ENCODE results near the gene TMEM252.

DNA sequence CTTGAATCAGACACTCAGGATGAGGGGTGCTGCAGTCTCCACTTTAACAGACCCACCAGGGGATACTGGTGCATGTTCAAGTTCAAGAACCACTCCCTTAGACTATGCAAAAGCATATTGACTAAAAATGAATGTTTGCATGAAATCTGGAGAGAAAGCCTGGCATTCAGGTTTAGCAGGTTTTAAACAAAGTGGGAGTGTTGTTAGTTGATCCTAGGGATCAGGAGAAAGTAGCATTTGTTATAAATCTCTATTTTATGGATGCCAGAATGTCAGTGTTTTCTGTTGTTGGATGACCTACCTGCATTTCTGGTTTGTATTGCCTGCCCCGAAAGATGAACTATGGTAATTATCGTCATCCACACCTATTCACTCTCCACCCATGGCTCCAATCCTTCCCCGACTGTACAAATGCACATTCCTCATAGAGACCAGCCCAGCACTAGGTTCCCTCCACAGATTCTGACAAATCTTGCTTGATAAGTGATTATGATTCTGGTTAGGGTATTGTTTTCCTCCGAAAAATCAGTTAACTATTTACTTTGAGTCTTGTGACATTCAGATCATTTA, 17.2 kb downstream of the TMEM252 start:
- TF ChIP-seq, protein P1, sequence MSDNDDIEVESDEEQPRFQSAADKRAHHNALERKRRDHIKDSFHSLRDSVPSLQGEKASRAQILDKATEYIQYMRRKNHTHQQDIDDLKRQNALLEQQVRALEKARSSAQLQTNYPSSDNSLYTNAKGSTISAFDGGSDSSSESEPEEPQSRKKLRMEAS (IDR thresholded peaks at IDR 0.05) = no peak
- TF ChIP-seq, protein P2, sequence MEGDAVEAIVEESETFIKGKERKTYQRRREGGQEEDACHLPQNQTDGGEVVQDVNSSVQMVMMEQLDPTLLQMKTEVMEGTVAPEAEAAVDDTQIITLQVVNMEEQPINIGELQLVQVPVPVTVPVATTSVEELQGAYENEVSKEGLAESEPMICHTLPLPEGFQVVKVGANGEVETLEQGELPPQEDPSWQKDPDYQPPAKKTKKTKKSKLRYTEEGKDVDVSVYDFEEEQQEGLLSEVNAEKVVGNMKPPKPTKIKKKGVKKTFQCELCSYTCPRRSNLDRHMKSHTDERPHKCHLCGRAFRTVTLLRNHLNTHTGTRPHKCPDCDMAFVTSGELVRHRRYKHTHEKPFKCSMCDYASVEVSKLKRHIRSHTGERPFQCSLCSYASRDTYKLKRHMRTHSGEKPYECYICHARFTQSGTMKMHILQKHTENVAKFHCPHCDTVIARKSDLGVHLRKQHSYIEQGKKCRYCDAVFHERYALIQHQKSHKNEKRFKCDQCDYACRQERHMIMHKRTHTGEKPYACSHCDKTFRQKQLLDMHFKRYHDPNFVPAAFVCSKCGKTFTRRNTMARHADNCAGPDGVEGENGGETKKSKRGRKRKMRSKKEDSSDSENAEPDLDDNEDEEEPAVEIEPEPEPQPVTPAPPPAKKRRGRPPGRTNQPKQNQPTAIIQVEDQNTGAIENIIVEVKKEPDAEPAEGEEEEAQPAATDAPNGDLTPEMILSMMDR (IDR thresholded peaks at IDR 0.05) = no peak
- TF ChIP-seq FOSL2 (IDR thresholded peaks at IDR 0.05) = no peak
- no peak for TF ChIP-seq FOSL2 (CRISPR knock-in tag; IDR thresholded peaks at IDR 0.05)
